Measurements from ENCODE around the gene RALGAPA2. TPM values are rescaled to one million over a fixed set of nuclear protein-coding genes. Genes with fewer than 3 reads are reported as not detected.

Gene RALGAPA2
- polyA plus RNA-seq, 1 donor from 2014 or later, result 5.4 TPM

- Mint-ChIP-seq H3K4me1 (peaks cover 17 to 27% (median 22%) of the 10 kb centered on the region in 3 donors), H3K36me3 (peaks cover 10% of the 10 kb centered on the region), H3K9me3 (no peaks in the 10 kb centered on the region), H3K27me3 (no peaks in the 10 kb centered on the region), H3K27ac (no peak overlapping the region), H3K4me3 (no peak overlapping the region)
Observed at GRCh38 chr20:20706285-20706684, 6.2 kb downstream of the RALGAPA2 start.

DNA sequence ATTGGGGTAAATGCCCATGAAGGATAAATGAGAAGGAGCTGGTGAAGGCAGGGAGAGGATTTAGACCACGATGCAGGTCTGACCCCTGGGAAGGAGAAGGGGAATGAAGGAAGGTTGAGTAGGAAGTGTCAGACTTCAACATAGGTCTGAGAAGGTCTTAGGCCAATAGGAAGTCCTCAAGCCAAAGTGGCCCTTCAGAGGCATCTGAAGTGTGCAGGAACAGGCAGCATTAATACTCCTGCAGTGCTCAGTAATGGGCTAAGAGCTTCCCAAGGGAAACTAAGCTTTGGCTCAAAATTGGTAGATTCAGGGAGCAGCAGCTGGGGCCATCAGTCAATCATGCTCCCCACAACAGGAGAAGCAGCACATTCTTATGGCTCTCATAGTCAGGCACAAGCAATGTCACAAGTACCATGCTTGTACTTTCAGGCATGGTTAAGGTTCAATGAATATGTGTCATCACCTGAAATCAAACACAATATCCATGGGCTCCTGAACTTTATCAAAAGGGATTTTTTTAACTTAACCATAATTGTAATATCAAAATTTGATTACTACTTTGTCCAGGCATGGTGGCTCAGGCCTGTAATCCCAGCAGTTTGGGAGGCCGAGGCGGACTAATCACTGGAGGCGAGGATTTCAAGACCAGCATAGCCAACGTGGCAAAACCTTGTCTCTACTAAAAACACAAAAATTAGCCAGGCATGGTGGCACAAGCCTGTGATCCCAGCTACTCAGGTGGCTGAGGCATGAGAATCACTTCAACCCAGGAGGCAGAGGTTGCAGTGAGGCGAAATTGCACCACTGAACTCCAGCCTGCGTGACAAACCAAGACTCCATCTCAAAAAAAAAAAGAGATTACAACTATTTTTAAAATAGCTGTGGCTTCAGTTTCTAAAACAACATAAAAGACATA lies 9.9 kb downstream of the RALGAPA2 start:
- Mint-ChIP-seq H3K36me3 (peaks cover 7% of the 10 kb centered on the region), H3K4me3 (no peak overlapping the region), H3K27me3 (no peaks in the 10 kb centered on the region), H3K27ac (peak overlapping the region in 1 of 3 donors; percentile 77), H3K4me1 (peaks cover 10 to 13% (median 10%) of the 10 kb centered on the region in 3 donors), H3K9me3 (no peaks in the 10 kb centered on the region)

DNA sequence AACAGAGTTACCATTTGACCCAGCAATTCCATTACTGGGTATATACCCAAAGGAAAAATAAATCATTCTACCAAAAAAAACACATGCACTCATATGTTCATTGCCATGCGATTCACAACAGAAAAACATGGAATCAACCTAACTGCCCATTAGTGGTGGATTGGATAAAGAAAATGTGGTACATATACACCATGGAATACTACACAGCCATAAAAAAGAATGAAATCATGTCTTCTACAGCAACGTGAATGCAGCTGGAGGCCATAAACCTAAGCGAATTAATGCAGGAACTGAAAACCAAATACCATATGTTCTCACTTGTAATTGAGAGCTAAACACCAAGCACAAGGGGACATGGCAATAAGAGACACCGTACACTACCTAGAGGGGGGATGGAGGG lies 12.5 kb downstream of the RALGAPA2 start:
- Mint-ChIP-seq H3K9me3 (no peaks in the 10 kb centered on the region), H3K4me1 (peaks cover 7 to 10% (median 10%) of the 10 kb centered on the region in 3 donors), H3K27me3 (no peaks in the 10 kb centered on the region), H3K36me3 (peaks cover 3% of the 10 kb centered on the region), H3K27ac (no peak overlapping the region), H3K4me3 (no peak overlapping the region)

- no peak overlapping the region for H3K4me3 Mint-ChIP-seq
- no peaks in the 10 kb centered on the region for H3K27me3 Mint-ChIP-seq
Observed at GRCh38 chr20:20699144-20699543, 13.3 kb downstream of the RALGAPA2 start.

DNA sequence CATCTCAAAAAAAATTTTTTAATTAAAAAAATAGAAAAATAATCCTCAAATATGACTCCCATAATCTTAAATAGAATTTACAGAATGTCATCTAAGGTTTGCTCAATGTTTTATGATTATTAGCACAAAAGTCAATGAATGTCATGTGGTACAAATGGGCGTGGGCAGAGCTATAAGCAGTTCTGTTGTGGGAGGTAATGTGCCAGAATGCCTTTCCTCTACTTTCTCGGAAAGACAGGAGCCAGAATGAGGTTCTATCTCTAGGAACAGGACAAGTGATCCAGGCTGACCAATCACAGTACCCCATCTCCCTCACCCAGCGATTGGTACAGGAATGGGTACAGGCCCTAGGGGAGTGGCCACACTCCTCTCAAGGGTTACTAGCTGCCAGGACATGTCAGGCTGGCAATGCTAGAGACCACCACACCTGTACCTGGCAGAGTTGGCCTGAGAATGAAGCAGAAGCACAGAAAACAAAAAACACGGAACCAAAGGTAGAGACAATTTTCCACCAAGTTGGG lies 15.1 kb downstream of the RALGAPA2 start:
- no peak overlapping the region for H3K27ac Mint-ChIP-seq

More at GRCh38 chr20:20699144-20699543, 13.3 kb downstream of the RALGAPA2 start:
- peaks cover 2% of the 10 kb centered on the region for H3K36me3 Mint-ChIP-seq
- no peak overlapping the region for H3K27ac Mint-ChIP-seq
- peaks cover 5 to 9% (median 7%) of the 10 kb centered on the region in 3 donors for H3K4me1 Mint-ChIP-seq
- no peaks in the 10 kb centered on the region for H3K9me3 Mint-ChIP-seq

GRCh38 chr20:20695250-20695816 lies 17.1 kb downstream of the RALGAPA2 start:
- peaks cover 6% of the 10 kb centered on the region for H3K36me3 Mint-ChIP-seq
- no peaks in the 10 kb centered on the region for H3K9me3 Mint-ChIP-seq
- H3K27ac Mint-ChIP-seq, result no peak overlapping the region
- no peak overlapping the region for H3K4me3 Mint-ChIP-seq
- peaks cover 3 to 13% (median 8%) of the 10 kb centered on the region in 3 donors for H3K4me1 Mint-ChIP-seq
- no peaks in the 10 kb centered on the region for H3K27me3 Mint-ChIP-seq

More for the DNA sequence above, 15.1 kb downstream of the RALGAPA2 start:
- no peaks in the 10 kb centered on the region for H3K27me3 Mint-ChIP-seq
- peak overlapping the region in 1 of 4 donors; percentile 34 for H3K4me3 Mint-ChIP-seq
- H3K36me3 Mint-ChIP-seq, result peaks cover 4% of the 10 kb centered on the region
- no peaks in the 10 kb centered on the region for H3K9me3 Mint-ChIP-seq
- H3K4me1 Mint-ChIP-seq, result peaks cover 3 to 8% (median 7%) of the 10 kb centered on the region in 3 donors

GRCh38 chr20:20694591-20694990 lies 17.9 kb downstream of the RALGAPA2 start:
- H3K4me3 Mint-ChIP-seq, result peak overlapping the region in 1 of 4 donors; percentile 20
- H3K27ac Mint-ChIP-seq, result no peak overlapping the region
- H3K27me3 Mint-ChIP-seq, result no peaks in the 10 kb centered on the region
- H3K4me1 Mint-ChIP-seq, result peaks cover 3 to 13% (median 8%) of the 10 kb centered on the region in 3 donors
- peaks cover 6% of the 10 kb centered on the region for H3K36me3 Mint-ChIP-seq
- H3K9me3 Mint-ChIP-seq, result no peaks in the 10 kb centered on the region

DNA sequence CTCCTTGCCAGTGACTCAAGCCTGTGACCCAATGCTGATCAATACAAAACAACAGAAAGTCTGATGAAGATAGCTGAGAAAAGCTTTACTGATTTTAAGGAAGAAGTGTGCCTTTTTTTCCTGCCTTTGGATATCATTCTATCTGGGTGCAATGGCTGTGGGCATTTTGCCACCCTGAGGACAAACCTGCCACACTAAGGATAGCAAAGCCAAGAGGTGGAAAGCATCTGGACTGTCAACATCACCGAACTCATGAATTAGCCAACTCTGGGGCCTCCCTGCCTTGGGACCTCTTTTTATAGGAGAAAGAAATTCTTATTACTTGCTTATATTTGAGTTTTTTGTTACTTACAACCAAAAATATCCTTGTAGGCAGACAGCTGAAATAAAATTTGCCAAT lies 19.9 kb downstream of the RALGAPA2 start:
- H3K4me1 Mint-ChIP-seq, result peaks cover 0 to 12% (median 10%) of the 10 kb centered on the region in 3 donors
- H3K27me3 Mint-ChIP-seq, result no peaks in the 10 kb centered on the region
- H3K27ac Mint-ChIP-seq, result no peak overlapping the region
- H3K4me3 Mint-ChIP-seq, result peak overlapping the region in 2 of 4 donors; percentile 40 to 68
- peaks cover 4% of the 10 kb centered on the region for H3K36me3 Mint-ChIP-seq
- no peaks in the 10 kb centered on the region for H3K9me3 Mint-ChIP-seq

DNA sequence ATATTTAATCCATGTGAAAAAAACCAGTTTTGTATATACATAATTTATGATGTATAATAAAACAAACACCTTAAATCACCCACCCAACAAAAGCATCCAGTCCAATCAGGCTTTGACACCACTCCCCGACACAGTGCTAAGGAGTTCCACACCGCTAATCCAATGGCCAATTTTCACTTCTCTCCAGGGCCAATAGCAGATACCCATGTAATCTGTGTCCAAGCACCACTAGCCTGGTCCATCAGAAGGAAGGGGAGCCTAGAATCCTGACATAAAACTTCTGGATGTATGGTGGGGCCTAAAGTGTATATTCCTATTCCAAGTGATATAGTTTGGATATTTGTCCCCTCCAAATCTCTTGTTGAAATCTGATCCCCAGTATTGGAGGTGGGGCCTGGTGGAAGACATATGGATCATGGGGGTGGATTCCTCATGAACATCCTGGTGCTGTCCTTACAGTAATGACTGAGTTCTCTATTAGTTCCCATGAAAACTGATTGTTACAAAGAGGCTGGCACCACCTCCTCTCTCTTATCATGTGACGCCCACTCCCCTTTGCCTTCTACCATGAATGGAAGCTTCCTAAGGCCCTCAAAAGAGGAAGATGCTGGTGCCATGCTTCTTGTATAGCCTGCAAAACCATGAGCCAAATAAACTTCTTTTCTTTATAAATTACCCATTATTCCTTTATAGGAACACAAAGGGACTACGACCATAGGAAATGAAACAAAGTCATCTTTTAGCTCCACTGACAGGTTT lies 20.8 kb downstream of the RALGAPA2 start:
- H3K27me3 Mint-ChIP-seq, result no peaks in the 10 kb centered on the region
- H3K4me1 Mint-ChIP-seq, result peaks cover 8 to 14% (median 12%) of the 10 kb centered on the region in 3 donors
- H3K4me3 Mint-ChIP-seq, result peak overlapping the region in 1 of 4 donors; percentile 24
- no peaks in the 10 kb centered on the region for H3K9me3 Mint-ChIP-seq
- H3K36me3 Mint-ChIP-seq, result peaks cover 4% of the 10 kb centered on the region
- no peak overlapping the region for H3K27ac Mint-ChIP-seq

GRCh38 chr20:20690676-20691476 lies 21.6 kb downstream of the RALGAPA2 start:
- Mint-ChIP-seq H3K4me3 (no peak overlapping the region), H3K4me1 (peaks cover 9 to 14% (median 14%) of the 10 kb centered on the region in 3 donors), H3K27me3 (no peaks in the 10 kb centered on the region), H3K9me3 (no peaks in the 10 kb centered on the region), H3K36me3 (peaks cover 4% of the 10 kb centered on the region), H3K27ac (no peak overlapping the region)

DNA sequence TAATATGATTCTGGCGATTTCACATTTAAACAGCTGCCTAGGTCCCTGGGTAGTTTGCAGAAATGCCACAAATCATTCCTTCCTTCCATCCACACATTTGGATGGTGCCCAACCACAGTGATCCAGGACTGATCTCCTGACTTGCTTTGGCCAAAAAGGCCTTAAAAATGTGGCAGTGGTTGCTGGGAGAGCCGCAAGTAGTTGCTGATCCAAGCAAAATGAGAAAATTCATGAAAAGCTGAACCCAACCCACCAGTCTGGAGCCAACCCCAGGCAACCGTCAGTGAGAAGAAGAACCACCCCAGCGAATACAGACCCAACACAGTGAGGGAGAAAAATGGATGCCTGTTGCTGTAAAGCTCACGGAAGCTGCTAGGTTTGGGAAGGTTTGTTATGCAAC lies 25.1 kb downstream of the RALGAPA2 start:
- H3K4me1 Mint-ChIP-seq, result peaks cover 15 to 38% (median 32%) of the 10 kb centered on the region in 3 donors
- H3K27me3 Mint-ChIP-seq, result no peaks in the 10 kb centered on the region
- H3K27ac Mint-ChIP-seq, result no peak overlapping the region
- no peak overlapping the region for H3K4me3 Mint-ChIP-seq
- peaks cover under 1% of the 10 kb centered on the region for H3K36me3 Mint-ChIP-seq
- H3K9me3 Mint-ChIP-seq, result no peaks in the 10 kb centered on the region

DNA sequence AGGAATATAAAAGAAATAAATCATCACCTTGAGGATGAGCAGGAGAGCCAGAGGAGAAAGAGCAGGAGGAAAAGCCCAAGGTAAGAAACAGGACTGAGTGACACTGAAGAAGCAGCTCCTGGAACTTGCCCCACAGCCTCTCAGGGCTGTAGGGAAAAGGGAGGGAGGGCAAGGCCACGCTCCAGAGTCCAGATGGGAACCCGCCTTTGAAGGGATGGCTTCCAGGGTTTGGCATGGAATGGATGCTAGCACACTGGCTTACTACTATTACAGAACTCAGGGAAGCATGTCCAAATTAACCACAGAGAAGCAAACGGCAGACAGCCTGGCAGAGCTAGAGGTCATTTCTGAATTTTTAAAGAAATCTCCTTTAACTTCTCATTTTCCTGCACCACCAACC lies 26.8 kb downstream of the RALGAPA2 start:
- Mint-ChIP-seq H3K27ac (peak overlapping the region in 1 of 3 donors; percentile 10), H3K27me3 (no peaks in the 10 kb centered on the region), H3K9me3 (no peaks in the 10 kb centered on the region), H3K4me3 (no peak overlapping the region), H3K36me3 (no peaks in the 10 kb centered on the region), H3K4me1 (peaks cover 15 to 39% (median 38%) of the 10 kb centered on the region in 3 donors)

DNA sequence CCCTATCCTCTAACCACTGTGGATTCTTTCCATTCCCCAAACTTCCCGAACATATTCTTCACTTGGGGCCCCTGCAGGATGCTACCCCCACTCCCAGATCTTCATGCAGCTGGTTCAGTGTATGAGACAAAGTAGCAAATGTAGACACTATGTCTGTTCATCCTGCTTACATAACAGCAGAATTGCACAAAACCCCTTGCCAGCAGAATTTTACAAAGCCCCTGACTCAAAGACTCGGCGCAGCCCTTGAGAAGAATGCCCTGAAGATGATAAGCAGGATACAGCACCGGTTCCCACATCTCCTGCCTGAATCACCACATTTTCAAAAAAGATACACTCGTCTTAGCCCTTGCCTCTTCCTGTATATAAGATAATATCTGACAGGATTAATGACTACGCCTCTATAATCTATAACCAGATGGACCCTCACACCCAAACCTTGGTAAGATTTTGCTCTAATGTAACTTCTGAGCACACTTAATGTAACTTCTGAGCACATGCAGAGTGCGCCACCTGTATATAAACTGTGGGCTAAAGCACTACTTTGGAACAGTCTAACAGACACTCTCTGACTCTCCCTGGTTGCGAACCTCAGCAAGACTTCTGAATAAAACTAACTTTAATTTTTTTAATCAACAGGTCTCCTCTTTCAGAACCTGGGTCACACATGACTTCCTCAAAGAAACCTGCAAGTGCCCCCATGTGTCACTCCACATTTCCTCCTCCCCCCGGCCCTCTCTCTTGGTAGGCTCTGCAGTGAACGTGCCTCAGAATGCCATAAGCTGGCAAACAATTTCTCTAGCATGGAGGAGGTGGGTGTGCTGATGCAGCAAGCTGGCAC lies 28.7 kb downstream of the RALGAPA2 start:
- Mint-ChIP-seq H3K27me3 (no peaks in the 10 kb centered on the region), H3K36me3 (peaks cover 7% of the 10 kb centered on the region), H3K4me1 (peaks cover 17 to 40% (median 39%) of the 10 kb centered on the region in 3 donors), H3K27ac (no peak overlapping the region), H3K4me3 (no peak overlapping the region), H3K9me3 (no peaks in the 10 kb centered on the region)

All from IgD-negative memory B cell (primary cell).